ENCODE data around the gene BAG1. TPM values are rescaled to one million over a fixed set of nuclear protein-coding genes. Genes with fewer than 3 reads are reported as not detected.
A peak's percentile ranks its signal among the peaks of the same experiment; 100 is the strongest.

The BAG1 gene
- total RNA-seq (46.8 TPM), polyA plus RNA-seq (142 TPM)

DNA sequence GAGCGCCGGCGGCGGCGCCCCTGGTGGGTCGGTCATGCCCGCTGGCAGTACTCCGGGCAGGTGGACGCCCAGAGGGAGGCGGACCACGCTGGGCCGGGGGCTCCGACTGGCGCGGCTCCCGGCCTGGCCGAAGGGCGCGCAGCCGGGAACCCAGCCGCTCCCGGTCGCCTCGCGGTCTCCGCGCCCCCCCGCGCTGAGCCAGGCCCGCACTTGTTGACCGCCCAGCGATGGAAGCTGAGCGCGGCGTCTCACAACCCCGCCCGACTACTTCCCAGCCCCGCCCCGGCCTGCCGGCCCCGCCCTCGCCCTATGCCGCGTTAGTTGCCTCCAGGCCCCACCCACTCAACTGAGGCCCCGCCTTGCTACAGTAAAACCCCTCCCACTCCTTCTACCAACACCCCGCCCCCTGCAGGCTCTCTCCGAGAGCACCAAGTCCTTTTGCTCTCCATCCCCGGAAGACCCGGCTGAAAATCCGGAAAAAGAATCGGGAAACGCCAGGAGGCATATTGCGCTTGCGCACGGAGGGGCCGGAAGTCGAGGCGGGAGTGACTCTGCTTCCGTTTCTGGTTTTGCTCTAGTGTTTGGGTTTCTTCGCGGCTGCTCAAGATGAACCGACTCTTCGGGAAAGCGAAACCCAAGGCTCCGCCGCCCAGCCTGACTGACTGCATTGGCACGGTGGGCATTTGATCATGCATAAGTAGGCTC lies at the start of gene BAG1, which contains the start of gene CHMP5:
BAG1 (minus strand) TSS at position 236 of the 705 bp plus-strand sequence.
CHMP5 (plus strand) TSS at position 577 of the 705 bp plus-strand sequence; CDS start at position 607, 30 bp downstream.
- no peaks in the 10 kb centered on the region for H3K4me1 ChIP-seq (ENCODE audit: insufficient read depth)
- under 1% methylated on average over 67 of the region's 67 CpGs for WGBS
- peak within 1 kb of the TSS; percentile 67 for H3K4me3 ChIP-seq (ENCODE audit: low read depth, low read length)
- H3K36me3 ChIP-seq (ENCODE audit: insufficient read depth), result no peaks in the 10 kb centered on the region
- DNase-seq (ENCODE audit: extremely low spot score), result peak; percentile 98
- H3K27ac ChIP-seq (ENCODE audit: low read depth), result peak within 1 kb of the TSS; percentile 89

DNA sequence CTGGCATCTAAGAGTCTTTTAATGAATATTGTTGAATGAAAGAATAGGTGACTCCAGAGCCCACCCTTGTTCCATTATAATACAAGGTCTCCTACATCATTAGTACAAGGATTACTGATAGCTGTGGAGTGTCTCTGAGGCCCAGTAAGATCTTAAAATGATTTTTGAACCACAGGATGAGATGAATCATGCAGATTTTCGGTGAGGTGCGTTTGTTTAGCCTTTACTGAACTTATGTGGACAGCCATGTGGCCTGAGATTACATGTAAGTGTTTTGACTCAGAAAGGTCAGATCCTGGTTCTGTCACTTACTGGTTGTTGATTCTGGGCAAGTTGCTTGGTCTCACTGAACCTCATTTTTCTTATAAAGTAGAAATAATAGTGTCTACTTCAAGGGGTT lies 47.4 kb upstream of the BAG1 start:
- H3K4me3 ChIP-seq (ENCODE audit: low read depth, low read length), result no peak overlapping the region
- 90% methylated on average over 2 of the region's 2 CpGs for WGBS
- no peak overlapping the region for H3K27ac ChIP-seq (ENCODE audit: low read depth)
- H3K4me1 ChIP-seq (ENCODE audit: insufficient read depth), result no peaks in the 10 kb centered on the region
- peaks cover 15% of the 10 kb centered on the region for H3K36me3 ChIP-seq (ENCODE audit: insufficient read depth)
- DNase-seq (ENCODE audit: extremely low spot score), result no peak

DNA sequence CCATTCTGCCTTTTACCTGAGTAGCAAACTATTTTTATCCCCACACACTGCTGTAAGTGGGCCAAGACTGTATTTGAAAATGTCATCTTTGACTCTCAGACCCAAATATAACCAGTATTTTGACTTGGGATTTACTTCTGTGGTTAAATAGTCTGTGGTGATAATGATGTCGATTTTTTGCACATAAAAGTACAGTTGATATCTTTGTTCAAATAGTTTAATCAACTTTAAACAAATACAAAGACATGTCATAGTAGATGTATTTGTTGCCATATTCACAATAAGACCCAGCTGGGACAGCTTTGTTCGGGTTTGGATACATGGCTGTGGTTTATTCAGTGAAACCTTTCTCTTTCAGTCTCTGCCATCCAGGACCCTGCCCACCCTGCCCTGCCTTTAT lies 46.2 kb upstream of the BAG1 start:
- WGBS, result 82% methylated on average over 2 of the region's 2 CpGs
- Histone ChIP-seq H3K4me1 (ENCODE audit: insufficient read depth) (no peaks in the 10 kb centered on the region), H3K4me3 (ENCODE audit: low read depth, low read length) (no peak overlapping the region), H3K36me3 (ENCODE audit: insufficient read depth) (peaks cover 15% of the 10 kb centered on the region), H3K27ac (ENCODE audit: low read depth) (no peak overlapping the region)
- no peak for DNase-seq (ENCODE audit: extremely low spot score)

DNA sequence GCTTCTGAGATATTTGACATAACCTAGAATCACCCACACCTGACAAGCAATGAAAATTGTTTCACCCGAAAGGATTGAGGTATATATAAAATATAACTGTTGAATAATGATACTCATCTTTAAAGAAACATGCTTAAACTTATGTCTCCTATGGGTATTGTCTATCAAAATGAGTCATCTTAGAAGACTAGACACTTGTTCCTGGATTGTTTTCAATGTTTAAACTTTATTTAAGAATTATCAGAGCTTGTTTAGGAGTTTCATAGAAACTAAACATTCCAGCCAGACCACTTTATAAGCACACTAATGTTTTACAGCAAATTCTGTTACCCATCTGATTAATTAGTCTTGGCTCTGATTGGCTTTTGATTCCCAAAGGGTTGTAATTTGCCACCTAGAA lies 45.4 kb upstream of the BAG1 start:
- 83% methylated on average over 1 of the region's 1 CpG for WGBS

DNA sequence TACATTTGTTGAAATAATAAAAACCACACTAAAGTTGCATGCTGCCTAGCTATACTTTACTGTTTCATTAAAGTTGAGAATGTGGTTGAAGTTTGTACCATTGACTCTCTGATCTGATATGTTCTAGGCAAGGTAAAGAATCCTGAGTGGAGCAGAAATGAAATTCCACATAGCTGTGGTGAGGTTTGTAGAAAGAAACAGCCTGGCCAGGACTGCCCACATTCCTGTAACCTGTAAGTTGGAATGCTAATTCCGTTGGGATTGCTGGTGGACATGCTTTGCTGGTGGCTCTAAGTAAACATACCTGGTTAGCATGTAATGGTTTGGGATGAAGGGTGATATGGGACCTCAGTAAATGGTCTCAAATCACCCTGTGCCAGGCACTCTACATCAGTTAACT lies 42.6 kb upstream of the BAG1 start:
- whole genome bisulfite sequencing, result 91% methylated on average over 1 of the region's 1 CpG
- no peak overlapping the region for H3K27ac ChIP-seq (ENCODE audit: low read depth)
- no peaks in the 10 kb centered on the region for H3K4me1 ChIP-seq (ENCODE audit: insufficient read depth)
- no peak overlapping the region for H3K4me3 ChIP-seq (ENCODE audit: low read depth, low read length)
- peaks cover 12% of the 10 kb centered on the region for H3K36me3 ChIP-seq (ENCODE audit: insufficient read depth)
- DNase-seq (ENCODE audit: extremely low spot score), result no peak

More for the DNA sequence above, 45.4 kb upstream of the BAG1 start:
- peaks cover 15% of the 10 kb centered on the region for H3K36me3 ChIP-seq (ENCODE audit: insufficient read depth)
- no peak for DNase-seq (ENCODE audit: extremely low spot score)
- no peaks in the 10 kb centered on the region for H3K4me1 ChIP-seq (ENCODE audit: insufficient read depth)
- H3K4me3 ChIP-seq (ENCODE audit: low read depth, low read length), result no peak overlapping the region
- H3K27ac ChIP-seq (ENCODE audit: low read depth), result no peak overlapping the region

DNA sequence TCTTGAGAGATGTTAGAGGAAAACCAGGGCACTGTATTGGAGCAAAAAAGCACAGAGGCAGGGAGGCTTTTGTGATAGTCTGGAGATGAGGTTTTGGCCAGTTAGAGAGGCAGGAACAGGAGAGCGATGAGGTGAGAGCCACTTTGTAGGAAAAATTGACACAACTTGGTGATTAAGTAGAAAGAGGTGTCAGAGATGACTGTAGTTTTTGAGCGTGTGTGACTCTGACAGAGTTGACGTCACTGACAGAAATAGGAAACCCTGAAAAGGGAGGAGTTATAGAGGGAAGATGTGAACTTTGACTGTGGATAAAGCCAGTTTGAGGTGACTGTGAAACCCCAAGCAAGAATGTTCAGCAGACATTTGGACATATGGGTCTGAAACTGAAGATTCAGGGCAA lies 41.5 kb upstream of the BAG1 start:
- WGBS, result 81% methylated on average over 3 of the region's 3 CpGs

DNA sequence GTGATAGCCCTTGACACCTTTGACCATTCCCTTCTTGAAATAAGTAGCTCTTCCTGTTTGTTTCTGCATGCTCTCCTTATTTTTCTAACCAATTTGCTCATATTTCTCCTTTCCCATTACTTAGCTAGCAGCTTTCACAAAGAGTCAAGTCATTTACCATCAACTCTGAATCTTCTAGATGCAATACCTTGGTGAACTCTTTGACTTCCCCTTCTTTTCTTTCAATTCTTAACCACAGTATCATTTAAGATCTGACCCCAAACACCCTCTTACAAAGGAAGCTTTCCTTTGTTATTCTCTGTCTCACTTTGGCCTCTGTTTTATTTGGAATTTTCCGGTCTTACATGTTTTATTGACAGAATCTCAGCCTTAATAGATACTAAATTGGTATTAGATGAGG lies 39.9 kb upstream of the BAG1 start:
- Histone ChIP-seq H3K27ac (ENCODE audit: low read depth) (no peak overlapping the region), H3K4me3 (ENCODE audit: low read depth, low read length) (no peak overlapping the region), H3K4me1 (ENCODE audit: insufficient read depth) (no peaks in the 10 kb centered on the region), H3K36me3 (ENCODE audit: insufficient read depth) (peaks cover 7% of the 10 kb centered on the region)
- DNase-seq (ENCODE audit: extremely low spot score), result no peak
- WGBS, result 91% methylated on average over 1 of the region's 1 CpG

More for the DNA sequence above, 41.5 kb upstream of the BAG1 start:
- no peak overlapping the region for H3K27ac ChIP-seq (ENCODE audit: low read depth)
- H3K36me3 ChIP-seq (ENCODE audit: insufficient read depth), result peaks cover 12% of the 10 kb centered on the region
- no peak for DNase-seq (ENCODE audit: extremely low spot score)
- H3K4me1 ChIP-seq (ENCODE audit: insufficient read depth), result no peaks in the 10 kb centered on the region
- H3K4me3 ChIP-seq (ENCODE audit: low read depth, low read length), result no peak overlapping the region

DNA sequence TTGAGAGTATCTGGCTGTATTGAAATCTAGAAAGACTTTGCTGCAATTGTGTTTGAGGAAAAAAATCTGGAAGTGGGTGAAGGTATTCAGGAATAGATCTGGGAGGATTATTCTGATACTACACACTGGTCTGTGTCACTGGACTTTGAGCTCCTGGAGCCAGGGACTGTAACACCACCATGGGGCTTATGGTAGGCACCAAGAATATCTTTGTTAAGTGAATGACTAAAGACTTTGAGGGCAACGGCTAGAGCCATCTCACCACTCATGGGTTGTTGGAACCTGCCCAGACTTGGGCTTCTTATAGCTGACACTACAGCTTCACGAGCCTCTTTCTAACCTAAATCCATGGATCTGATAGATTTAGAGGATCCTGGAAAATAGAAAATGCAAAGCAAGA lies 36.0 kb upstream of the BAG1 start:
- Histone ChIP-seq H3K4me3 (ENCODE audit: low read depth, low read length) (no peak overlapping the region), H3K27ac (ENCODE audit: low read depth) (no peak overlapping the region), H3K36me3 (ENCODE audit: insufficient read depth) (peaks cover 3% of the 10 kb centered on the region), H3K4me1 (ENCODE audit: insufficient read depth) (no peaks in the 10 kb centered on the region)
- 77% methylated on average over 2 of the region's 2 CpGs for WGBS
- DNase-seq (ENCODE audit: extremely low spot score), result no peak

DNA sequence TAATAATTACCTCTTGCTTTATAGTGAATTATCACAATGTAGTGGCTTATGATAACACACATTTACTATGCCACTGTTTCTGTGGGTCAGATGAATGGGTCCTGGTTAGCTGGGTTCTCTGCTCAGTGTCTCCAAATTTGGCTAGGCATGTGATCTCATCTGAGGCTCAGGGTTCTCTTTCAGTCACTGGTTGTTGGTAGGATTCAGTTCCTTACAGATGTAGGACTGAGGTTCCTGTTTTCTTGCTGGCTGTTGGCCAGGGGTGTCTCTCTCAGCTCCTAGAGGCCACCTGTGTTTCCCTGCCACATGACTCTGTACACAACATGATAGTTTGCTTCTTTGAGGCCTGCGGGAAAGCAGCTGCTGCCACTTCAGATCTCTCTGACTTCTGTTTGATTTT lies 32.9 kb upstream of the BAG1 start:
- WGBS, result 81% methylated on average over 1 of the region's 1 CpG
- H3K36me3 ChIP-seq (ENCODE audit: insufficient read depth), result peaks cover 5% of the 10 kb centered on the region
- H3K4me1 ChIP-seq (ENCODE audit: insufficient read depth), result no peaks in the 10 kb centered on the region
- DNase-seq (ENCODE audit: extremely low spot score), result no peak
- H3K27ac ChIP-seq (ENCODE audit: low read depth), result no peak overlapping the region
- no peak overlapping the region for H3K4me3 ChIP-seq (ENCODE audit: low read depth, low read length)

DNA sequence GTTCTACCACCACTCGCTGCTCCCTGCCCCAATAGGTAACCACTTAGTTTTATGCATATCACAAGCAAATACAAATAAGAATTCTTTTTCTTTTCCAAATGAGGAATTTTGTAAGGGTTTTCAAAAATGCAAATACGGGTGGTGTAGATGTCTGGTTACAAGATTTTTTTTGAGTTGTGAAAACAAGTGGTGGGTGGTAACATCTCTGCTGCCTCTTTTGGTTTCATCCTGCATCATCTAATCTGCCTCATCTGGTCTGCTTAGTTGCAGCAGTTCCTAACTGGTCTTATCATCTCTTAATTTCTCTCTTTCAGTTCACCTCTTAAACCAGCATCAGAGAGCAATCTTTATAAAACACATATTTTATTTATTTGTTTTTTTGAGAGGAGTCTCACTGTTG lies 31.1 kb upstream of the BAG1 start:
- Histone ChIP-seq H3K4me1 (ENCODE audit: insufficient read depth) (no peaks in the 10 kb centered on the region), H3K36me3 (ENCODE audit: insufficient read depth) (peaks cover 5% of the 10 kb centered on the region), H3K4me3 (ENCODE audit: low read depth, low read length) (no peak overlapping the region), H3K27ac (ENCODE audit: low read depth) (no peak overlapping the region)
- 92% methylated on average over 2 of the region's 2 CpGs for WGBS
- no peak for DNase-seq (ENCODE audit: extremely low spot score)

DNA sequence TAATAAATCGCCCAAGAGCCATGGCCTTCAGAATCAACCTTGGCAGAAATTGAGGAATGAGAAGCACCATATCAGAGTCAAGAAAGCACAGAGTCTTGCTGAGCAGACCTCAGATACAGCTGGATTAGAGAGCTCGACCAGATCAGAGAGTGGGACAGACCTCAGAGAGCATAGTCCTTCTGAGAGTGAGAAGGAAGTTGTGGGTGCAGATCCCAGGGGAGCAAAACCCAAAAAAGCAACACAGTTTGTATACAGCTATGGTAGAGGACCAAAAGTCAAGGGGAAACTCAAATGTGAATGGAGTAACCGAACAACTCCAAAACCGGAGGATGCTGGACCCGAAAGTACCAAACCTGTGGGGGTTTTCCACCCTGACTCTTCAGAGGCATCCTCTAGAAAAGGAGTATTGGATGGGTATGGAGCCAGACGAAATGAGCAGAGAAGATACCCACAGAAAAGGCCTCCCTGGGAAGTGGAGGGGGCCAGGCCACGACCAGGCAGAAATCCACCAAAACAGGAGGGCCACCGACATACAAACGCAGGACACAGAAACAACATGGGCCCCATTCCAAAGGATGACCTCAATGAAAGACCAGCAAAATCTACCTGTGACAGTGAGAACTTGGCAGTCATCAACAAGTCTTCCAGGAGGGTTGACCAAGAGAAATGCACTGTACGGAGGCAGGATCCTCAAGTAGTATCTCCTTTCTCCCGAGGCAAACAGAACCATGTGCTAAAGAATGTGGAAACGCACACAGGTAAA lies 30.3 kb upstream of the BAG1 start:
- H3K4me3 ChIP-seq (ENCODE audit: low read depth, low read length), result no peak overlapping the region
- whole genome bisulfite sequencing, result 90% methylated on average over 12 of the region's 12 CpGs
- peaks cover 5% of the 10 kb centered on the region for H3K36me3 ChIP-seq (ENCODE audit: insufficient read depth)
- no peak for DNase-seq (ENCODE audit: extremely low spot score)
- no peaks in the 10 kb centered on the region for H3K4me1 ChIP-seq (ENCODE audit: insufficient read depth)
- H3K27ac ChIP-seq (ENCODE audit: low read depth), result no peak overlapping the region

DNA sequence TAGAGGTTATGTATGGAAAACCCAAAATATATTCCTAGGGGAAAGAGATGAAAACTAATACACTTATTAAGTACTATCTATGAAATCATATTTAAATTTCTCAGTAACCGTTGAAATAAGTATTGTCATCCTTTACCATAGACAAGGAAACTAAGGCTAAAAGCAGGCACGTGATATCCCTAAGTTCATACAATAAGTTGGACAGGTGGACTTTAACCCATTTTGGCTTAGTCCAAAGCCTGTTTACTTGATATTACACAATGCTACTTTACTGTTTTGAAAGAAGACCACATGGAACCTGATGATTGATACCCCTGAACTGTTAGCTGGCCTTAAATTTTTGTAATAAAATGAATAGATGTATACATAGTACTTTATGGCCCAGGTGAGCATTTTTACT lies 29.3 kb upstream of the BAG1 start:
- Histone ChIP-seq H3K27ac (ENCODE audit: low read depth) (no peak overlapping the region), H3K36me3 (ENCODE audit: insufficient read depth) (peaks cover 5% of the 10 kb centered on the region), H3K4me3 (ENCODE audit: low read depth, low read length) (no peak overlapping the region), H3K4me1 (ENCODE audit: insufficient read depth) (no peaks in the 10 kb centered on the region)
- 83% methylated on average over 2 of the region's 2 CpGs for WGBS
- DNase-seq (ENCODE audit: extremely low spot score), result no peak

DNA sequence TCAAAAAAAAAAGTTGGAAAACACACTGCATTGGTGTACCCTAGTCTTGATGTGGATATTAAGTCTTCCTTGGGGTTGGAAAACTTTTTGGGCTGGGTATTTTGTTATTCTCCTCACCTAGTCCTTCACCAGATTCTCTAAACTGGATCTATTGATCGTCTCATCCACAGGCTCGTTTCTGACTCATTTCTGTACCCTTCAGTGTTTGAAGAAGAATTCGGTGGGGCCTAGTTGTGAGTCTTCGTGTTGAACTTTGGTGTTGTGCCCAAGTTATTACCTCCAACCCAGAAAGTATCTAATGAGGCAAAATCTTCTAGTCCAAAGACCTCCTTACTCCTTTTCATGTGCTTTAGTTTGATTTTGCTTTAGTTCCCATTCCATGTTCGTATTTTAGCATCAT lies 27.4 kb upstream of the BAG1 start:
- no peak for DNase-seq (ENCODE audit: extremely low spot score)
- Histone ChIP-seq H3K27ac (ENCODE audit: low read depth) (no peak overlapping the region), H3K36me3 (ENCODE audit: insufficient read depth) (peaks cover 1% of the 10 kb centered on the region), H3K4me3 (ENCODE audit: low read depth, low read length) (no peak overlapping the region), H3K4me1 (ENCODE audit: insufficient read depth) (no peaks in the 10 kb centered on the region)
- WGBS, result 86% methylated on average over 5 of the region's 5 CpGs

DNA sequence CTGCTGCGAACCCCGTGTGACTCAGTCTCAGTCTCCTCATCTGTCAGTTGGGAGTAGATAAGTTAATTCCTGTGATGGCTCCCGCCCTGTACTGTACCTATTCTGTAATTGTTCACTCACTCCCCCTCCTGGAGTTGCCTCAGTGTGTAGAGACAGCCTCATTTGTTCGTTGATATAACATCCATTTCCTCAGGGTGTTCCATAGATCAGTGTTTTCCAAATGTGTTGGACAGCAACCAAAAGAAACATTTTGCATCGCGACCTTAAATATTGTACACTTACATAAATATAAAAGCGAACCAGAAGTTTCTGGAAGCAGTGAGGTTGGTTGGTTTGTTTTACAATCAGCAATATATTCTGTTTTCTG lies 26.5 kb upstream of the BAG1 start:
- WGBS, result 11% methylated on average over 7 of the region's 7 CpGs
- H3K4me1 ChIP-seq (ENCODE audit: insufficient read depth), result no peaks in the 10 kb centered on the region
- peak overlapping the region; percentile 60 for H3K4me3 ChIP-seq (ENCODE audit: low read depth, low read length)
- peak; percentile 6 for DNase-seq (ENCODE audit: extremely low spot score)
- H3K36me3 ChIP-seq (ENCODE audit: insufficient read depth), result peaks cover 1% of the 10 kb centered on the region
- H3K27ac ChIP-seq (ENCODE audit: low read depth), result peak overlapping the region; percentile 97
